ENCODE results near the gene RXFP4. TPM values are rescaled to one million over a fixed set of nuclear protein-coding genes. Genes with fewer than 3 reads are reported as not detected.

The RXFP4 gene
- total RNA-seq, 1 donor from 2014 or later = 0.16 TPM

GRCh38 chr1:155933591-155934096 lies 7.8 kb upstream of the RXFP4 start:
- no peak for DNase-seq (ENCODE audit: low spot score)
- H3K27me3 Mint-ChIP-seq (ENCODE audit: insufficient read depth) = no peaks in the 10 kb centered on the region
- H3K9me3 Mint-ChIP-seq = no peaks in the 10 kb centered on the region
- H3K36me3 Mint-ChIP-seq (ENCODE audit: low read depth) = peaks cover 29% of the 10 kb centered on the region
- intact Hi-C loops (cut with micrococcal nuclease) = loop anchor here (1.0 to 10.0 kb wide), 11 partner anchors 13 to 401 kb away; partner anchors contain the start of genes ARHGEF2, CCT3, DAP3 and LAMTOR2
- H3K4me3 Mint-ChIP-seq = no peak overlapping the region
- peaks cover 43% of the 10 kb centered on the region for H3K4me1 Mint-ChIP-seq (ENCODE audit: low read depth)
- H3K27ac Mint-ChIP-seq = no peak overlapping the region

- H3K4me3 Mint-ChIP-seq = no peak within 1 kb of the TSS
- no peaks in the 10 kb centered on the region for H3K27me3 Mint-ChIP-seq (ENCODE audit: insufficient read depth)
- no peaks in the 10 kb centered on the region for H3K9me3 Mint-ChIP-seq
- intact Hi-C loops (cut with micrococcal nuclease) = loop anchor here (1.0 to 10.0 kb wide), 11 partner anchors 12 to 400 kb away; partner anchors contain the start of genes ARHGEF2, CCT3, DAP3 and LAMTOR2
- H3K36me3 Mint-ChIP-seq (ENCODE audit: low read depth) = peaks cover 24% of the 10 kb centered on the region
- H3K27ac Mint-ChIP-seq = peak within 1 kb of the TSS; percentile 61
- peaks cover 39% of the 10 kb centered on the region for H3K4me1 Mint-ChIP-seq (ENCODE audit: low read depth)
- DNase-seq (ENCODE audit: low spot score) = peak; percentile 94
Observed at GRCh38 chr1:155934097-155934935, 7.1 kb upstream of the RXFP4 start, which contains the start of gene KHDC4. KHDC4 (minus strand) TSS chr1:155934413; CDS start chr1:155934373, 40 bp downstream.

- intact Hi-C loops (cut with micrococcal nuclease) = loop anchor here (1.0 to 10.0 kb wide), 11 partner anchors 11 to 400 kb away; partner anchors contain the start of genes ARHGEF2, CCT3, DAP3 and LAMTOR2
- no peak for DNase-seq (ENCODE audit: low spot score)
- H3K9me3 Mint-ChIP-seq = no peaks in the 10 kb centered on the region
- H3K4me3 Mint-ChIP-seq = no peak overlapping the region
- H3K36me3 Mint-ChIP-seq (ENCODE audit: low read depth) = peaks cover 21% of the 10 kb centered on the region
- H3K4me1 Mint-ChIP-seq (ENCODE audit: low read depth) = peaks cover 38% of the 10 kb centered on the region
- peak overlapping the region; percentile 61 for H3K27ac Mint-ChIP-seq
- H3K27me3 Mint-ChIP-seq (ENCODE audit: insufficient read depth) = no peaks in the 10 kb centered on the region
Observed at GRCh38 chr1:155934936-155935590, 6.4 kb upstream of the RXFP4 start.

GRCh38 chr1:155938220-155938627 lies 3.2 kb upstream of the RXFP4 start:
- H3K27ac Mint-ChIP-seq = peak overlapping the region; percentile 0
- peak; percentile 24 for DNase-seq (ENCODE audit: low spot score)
- peaks cover 39% of the 10 kb centered on the region for H3K4me1 Mint-ChIP-seq (ENCODE audit: low read depth)

GRCh38 chr1:155940482-155940992 lies 901 bp upstream of the RXFP4 start:
- Mint-ChIP-seq H3K4me1 (ENCODE audit: low read depth) (peaks cover 48% of the 10 kb centered on the region), H3K9me3 (no peaks in the 10 kb centered on the region), H3K27ac (peak overlapping the region; percentile 73), H3K36me3 (ENCODE audit: low read depth) (peaks cover 8% of the 10 kb centered on the region), H3K27me3 (ENCODE audit: insufficient read depth) (no peaks in the 10 kb centered on the region), H3K4me3 (no peak overlapping the region)
- intact Hi-C loops (cut with micrococcal nuclease) = no loop called here
- DNase-seq (ENCODE audit: low spot score) = no peak

More at GRCh38 chr1:155938220-155938627, 3.2 kb upstream of the RXFP4 start:
- Mint-ChIP-seq H3K36me3 (ENCODE audit: low read depth) (peaks cover 3% of the 10 kb centered on the region), H3K4me3 (no peak overlapping the region), H3K27me3 (ENCODE audit: insufficient read depth) (no peaks in the 10 kb centered on the region), H3K9me3 (no peaks in the 10 kb centered on the region)
- intact Hi-C loops (cut with micrococcal nuclease) = loop anchor here (1.0 to 10.0 kb wide), 4 partner anchors 8 to 397 kb away; partner anchors contain the start of genes CCT3 and TSACC

- no peak for DNase-seq (ENCODE audit: low spot score)
- Mint-ChIP-seq H3K36me3 (ENCODE audit: low read depth) (peaks cover 20% of the 10 kb centered on the region), H3K27me3 (ENCODE audit: insufficient read depth) (no peaks in the 10 kb centered on the region), H3K9me3 (no peaks in the 10 kb centered on the region), H3K27ac (peak overlapping the region; percentile 88), H3K4me3 (no peak overlapping the region), H3K4me1 (ENCODE audit: low read depth) (peaks cover 55% of the 10 kb centered on the region)
- intact Hi-C loops (cut with micrococcal nuclease) = no loop called here
Observed at GRCh38 chr1:155941845-155942531, 550 bp downstream of the RXFP4 start.

GRCh38 chr1:155942578-155943141 lies 1.2 kb downstream of the RXFP4 start:
- Mint-ChIP-seq H3K4me1 (ENCODE audit: low read depth) (peaks cover 62% of the 10 kb centered on the region), H3K4me3 (no peak overlapping the region), H3K9me3 (no peaks in the 10 kb centered on the region), H3K27ac (peak overlapping the region; percentile 88), H3K36me3 (ENCODE audit: low read depth) (peaks cover 24% of the 10 kb centered on the region), H3K27me3 (ENCODE audit: insufficient read depth) (no peaks in the 10 kb centered on the region)
- intact Hi-C loops (cut with micrococcal nuclease) = no loop called here
- no peak for DNase-seq (ENCODE audit: low spot score)

GRCh38 chr1:155944444-155944799 lies 3.0 kb downstream of the RXFP4 start:
- Mint-ChIP-seq H3K27ac (peak overlapping the region; percentile 67), H3K27me3 (ENCODE audit: insufficient read depth) (no peaks in the 10 kb centered on the region), H3K4me1 (ENCODE audit: low read depth) (peaks cover 60% of the 10 kb centered on the region), H3K36me3 (ENCODE audit: low read depth) (peaks cover 30% of the 10 kb centered on the region), H3K4me3 (no peak overlapping the region), H3K9me3 (no peaks in the 10 kb centered on the region)
- intact Hi-C loops (cut with micrococcal nuclease) = no loop called here
- no peak for DNase-seq (ENCODE audit: low spot score)

- H3K36me3 Mint-ChIP-seq (ENCODE audit: low read depth) = peaks cover 44% of the 10 kb centered on the region
- DNase-seq (ENCODE audit: low spot score) = no peak
- peaks cover 40% of the 10 kb centered on the region for H3K4me1 Mint-ChIP-seq (ENCODE audit: low read depth)
- H3K4me3 Mint-ChIP-seq = peak overlapping the region; percentile 59
- H3K9me3 Mint-ChIP-seq = no peaks in the 10 kb centered on the region
- H3K27me3 Mint-ChIP-seq (ENCODE audit: insufficient read depth) = no peaks in the 10 kb centered on the region
- H3K27ac Mint-ChIP-seq = peak overlapping the region; percentile 86
- intact Hi-C loops (cut with micrococcal nuclease) = loop anchor here (1.0 kb wide), 4 partner anchors 8 to 35 kb away; partner anchors contain the start of genes KHDC4 and RIT1
Observed at GRCh38 chr1:155946633-155947219, 5.3 kb downstream of the RXFP4 start.

- intact Hi-C loops (cut with micrococcal nuclease) = no loop called here
- peak overlapping the region; percentile 59 for H3K4me3 Mint-ChIP-seq
- H3K9me3 Mint-ChIP-seq = no peaks in the 10 kb centered on the region
- H3K27ac Mint-ChIP-seq = peak overlapping the region; percentile 86
- DNase-seq (ENCODE audit: low spot score) = no peak
- H3K36me3 Mint-ChIP-seq (ENCODE audit: low read depth) = peaks cover 49% of the 10 kb centered on the region
- H3K4me1 Mint-ChIP-seq (ENCODE audit: low read depth) = peaks cover 34% of the 10 kb centered on the region
- H3K27me3 Mint-ChIP-seq (ENCODE audit: insufficient read depth) = no peaks in the 10 kb centered on the region
Observed at GRCh38 chr1:155947292-155947691, 5.9 kb downstream of the RXFP4 start.

- DNase-seq (ENCODE audit: low spot score) = no peak
- no peaks in the 10 kb centered on the region for H3K27me3 Mint-ChIP-seq (ENCODE audit: insufficient read depth)
- H3K36me3 Mint-ChIP-seq (ENCODE audit: low read depth) = peaks cover 51% of the 10 kb centered on the region
- H3K4me1 Mint-ChIP-seq (ENCODE audit: low read depth) = peaks cover 31% of the 10 kb centered on the region
- no peaks in the 10 kb centered on the region for H3K9me3 Mint-ChIP-seq
- peak overlapping the region; percentile 43 for H3K27ac Mint-ChIP-seq
- intact Hi-C loops (cut with micrococcal nuclease) = no loop called here
- H3K4me3 Mint-ChIP-seq = no peak overlapping the region
Observed at GRCh38 chr1:155947741-155948140, 6.3 kb downstream of the RXFP4 start.

Measured in activated T-helper 1 cell treated with anti-CD3 and anti-CD28 coated beads, Interleukin-12 subunit alpha, Interleukin-12 subunit beta, Interleukin-2, Interleukin-4 antibody, amounts not matched to agents 30 ng/mL and 10 ng/mL and 1 ng/mL, durations not matched to agents 14 hours and 24 hours and 36 hours (primary cell).